Neuronal stem cell (in vitro differentiated cells): Measurements from ENCODE around the gene SAA2.

Experiments
- DNase-seq: peaks from one replicate; pipeline ENCODE4 v3.0.0-alpha.2; 2013; ENCODE audit warnings: low spot score
- H2AFZ ChIP-seq: one replicate; pipeline ENCODE4 v1.6.1; 2013; ENCODE audit warnings: mild to moderate bottlenecking, low read length, inconsistent platforms
- H2AK5ac ChIP-seq: 2 replicates; pipeline ENCODE4 v1.6.1; 2013; ENCODE audit warnings: low read depth, mild to moderate bottlenecking, inconsistent platforms, low read length, moderate library complexity, mixed read lengths
- H2BK120ac ChIP-seq: 2 replicates; pipeline ENCODE4 v1.6.1; 2013; ENCODE audit warnings: low read depth, mild to moderate bottlenecking, inconsistent platforms, low read length, moderate library complexity, mixed read lengths
- H2BK12ac ChIP-seq: one replicate; pipeline ENCODE4 v1.6.1; 2013; ENCODE audit warnings: low read length, inconsistent platforms
- H2BK15ac ChIP-seq: 2 replicates; pipeline ENCODE4 v1.6.1; 2013; ENCODE audit warnings: mild to moderate bottlenecking, low read length, inconsistent platforms, mixed read lengths
- H2BK5ac ChIP-seq: one replicate; pipeline ENCODE4 v1.6.1; 2013; ENCODE audit warnings: inconsistent platforms, mild to moderate bottlenecking, low read length, moderate library complexity
- H3K14ac ChIP-seq: one replicate; pipeline ENCODE4 v1.6.1; 2013; ENCODE audit warnings: low read length, inconsistent platforms
- H3K18ac ChIP-seq: 2 replicates; pipeline ENCODE4 v1.6.1; 2013; ENCODE audit warnings: low read length, inconsistent platforms
- H3K23ac ChIP-seq: 2 replicates; pipeline ENCODE4 v1.6.1; 2013; ENCODE audit warnings: low read depth, mild to moderate bottlenecking, mixed read lengths, low read length, inconsistent platforms; ENCODE audit not compliant: poor library complexity
- H3K27ac ChIP-seq: replicated peaks from 3 replicates; pipeline ENCODE4 v1.5.1; 2013; ENCODE audit warnings: low read length, inconsistent platforms
- H3K27me3 ChIP-seq, 3 experiments: 2 replicates each; pipeline ENCODE4 v1.6.1; 2013; ENCODE audit warnings: low read length in 3 of 3, mild to moderate bottlenecking in 2 of 3, inconsistent platforms in 1 of 3, low read depth in 1 of 3, mixed read lengths in 1 of 3, moderate library complexity in 1 of 3; ENCODE audit not compliant: control insufficient read depth in 3 of 3, insufficient read depth in 3 of 3
- H3K36me3 ChIP-seq, 2 donors: replicated peaks in 1 of 2; 2 replicates each; pipeline ENCODE4 v1.6.1; 2013; ENCODE audit warnings: low read length in 2 of 2; ENCODE audit not compliant: control insufficient read depth in 2 of 2, insufficient read depth in 2 of 2
- H3K4ac ChIP-seq: 2 replicates; pipeline ENCODE4 v1.6.1; 2013; ENCODE audit warnings: inconsistent platforms, mild to moderate bottlenecking, low read length, moderate library complexity
- H3K4me1 ChIP-seq, 2 donors: 1 replicate in 1 of 2; 2 replicates in 1 of 2; pipeline ENCODE4 v1.6.1; 2013; ENCODE audit warnings: low read length in 2 of 2, low read depth in 1 of 2; ENCODE audit not compliant: control insufficient read depth in 2 of 2, insufficient read depth in 1 of 2
- H3K4me2 ChIP-seq: one replicate; pipeline ENCODE4 v1.6.1; 2013; ENCODE audit warnings: mild to moderate bottlenecking, low read length, inconsistent platforms; ENCODE audit not compliant: insufficient read depth, poor library complexity, severe bottlenecking
- H3K4me3 ChIP-seq, 2 donors: 2 replicates each; pipeline ENCODE4 v1.5.1; 2013; ENCODE audit warnings: low read length in 2 of 2, mild to moderate bottlenecking in 2 of 2, inconsistent platforms in 1 of 2, moderate library complexity in 1 of 2
- H3K79me1 ChIP-seq: one replicate; pipeline ENCODE4 v1.6.1; 2013; ENCODE audit warnings: low read depth, mild to moderate bottlenecking, inconsistent platforms, low read length, moderate library complexity
- H3K9ac ChIP-seq: one replicate; pipeline ENCODE4 v1.6.1; 2013; ENCODE audit warnings: mild to moderate bottlenecking, low read depth, low read length, inconsistent platforms; ENCODE audit not compliant: poor library complexity
- H3K9me3 ChIP-seq, 2 donors: replicated peaks in 1 of 2; 2 replicates each; pipeline versions ENCODE3 to v1.6.1; 2013; ENCODE audit warnings: low read length in 2 of 2, mild to moderate bottlenecking in 2 of 2, inconsistent platforms in 1 of 2, low read depth in 1 of 2, mixed read lengths in 1 of 2, moderate library complexity in 1 of 2; ENCODE audit not compliant: control insufficient read depth in 2 of 2, insufficient read depth in 1 of 2
- H4K8ac ChIP-seq: one replicate; pipeline ENCODE4 v1.6.1; 2013; ENCODE audit warnings: low read depth, mild to moderate bottlenecking, inconsistent platforms, low read length, moderate library complexity
- H4K91ac ChIP-seq: one replicate; pipeline ENCODE4 v1.6.1; 2013; ENCODE audit warnings: low read length, low read depth, mild to moderate bottlenecking, inconsistent platforms; ENCODE audit not compliant: poor library complexity
- WGBS, 2 donors: extraction: QIAGEN DNeasy Blood & Tissue Kit; methylation state at CpG; one replicate each; pipeline ENCODE4 v1.1.7; 2013; ENCODE audit warnings: missing lambda C conversion rate in 2 of 2, mixed read lengths in 1 of 2; ENCODE audit not compliant: insufficient read length in 2 of 2, insufficient replicate concordance in 1 of 2; ENCODE audit errors: extremely low coverage in 2 of 2; 5-methylcytosine and 5-hydroxymethylcytosine counted together

Gene SAA2

DNA sequence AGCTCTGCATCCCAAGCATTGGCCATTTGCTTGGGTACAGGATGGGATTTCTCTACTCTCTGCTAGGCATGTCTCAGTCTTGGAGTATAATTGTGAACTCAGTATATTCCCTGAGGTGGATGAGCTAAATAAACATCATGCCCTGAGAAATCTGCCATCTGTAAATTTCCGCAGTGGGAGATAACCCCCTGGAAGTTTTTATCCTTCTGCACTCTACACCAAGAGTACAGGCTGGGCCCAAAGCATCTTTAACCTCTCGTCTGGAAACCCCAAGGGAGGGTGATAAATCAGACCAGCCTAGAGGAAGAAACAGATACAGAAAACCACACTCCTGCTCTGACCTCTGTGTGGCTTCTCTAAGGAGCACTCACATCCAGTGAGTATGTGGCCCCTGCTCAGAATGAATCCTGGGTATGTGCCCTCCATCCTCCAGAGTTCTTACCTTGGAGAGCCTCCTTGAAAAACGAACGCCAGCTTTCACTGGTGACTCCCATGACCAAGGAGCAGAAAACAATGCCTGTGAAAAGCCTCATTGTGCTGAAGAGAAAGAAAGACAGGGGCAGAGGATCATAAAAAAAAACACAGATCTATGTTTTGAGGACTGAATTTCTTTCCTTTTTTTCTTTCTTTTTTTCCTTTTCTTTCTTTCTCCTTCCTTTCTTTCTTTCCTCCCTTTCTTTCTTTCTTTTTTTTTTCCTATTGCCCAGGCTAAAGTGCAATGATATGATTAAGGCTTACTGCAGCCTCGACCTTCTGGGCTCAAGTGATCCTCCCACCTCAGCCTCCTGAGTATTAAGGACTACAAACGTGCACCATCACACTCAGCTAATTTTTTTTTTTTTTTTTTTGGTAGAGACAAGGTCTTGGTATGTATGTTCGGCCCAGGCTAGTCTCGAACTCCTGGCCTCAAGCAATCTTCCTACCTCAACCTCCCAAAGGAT, 12.8 kb downstream of the SAA2 start:
- Histone ChIP-seq H4K91ac (no peak overlapping the region), H3K9me3 (no peaks in the 10 kb centered on the region), H3K4me1 (no peaks in the 10 kb centered on the region), H4K8ac (no peak overlapping the region), H2BK120ac (no peak overlapping the region), H3K36me3 (no peaks in the 10 kb centered on the region), H3K23ac (no peak overlapping the region), H2AK5ac (no peak overlapping the region), H3K4me3 (no peak overlapping the region), H3K14ac (no peak overlapping the region), H2BK5ac (no peak overlapping the region), H2BK15ac (no peak overlapping the region), H3K4me2 (no peak overlapping the region), H3K18ac (no peak overlapping the region), H3K79me1 (no peaks in the 10 kb centered on the region), H3K9ac (no peak overlapping the region), H3K27ac (no peak overlapping the region), H3K27me3 (peaks cover 0 to 18% (median 0%) of the 10 kb centered on the region in 3 experiments), H2AFZ (no peak overlapping the region), H3K4ac (no peak overlapping the region), H2BK12ac (no peak overlapping the region)
- WGBS, 2 donors = no CpG with 5 or more reads among the region's 8 CpGs
- no peak for DNase-seq

DNA sequence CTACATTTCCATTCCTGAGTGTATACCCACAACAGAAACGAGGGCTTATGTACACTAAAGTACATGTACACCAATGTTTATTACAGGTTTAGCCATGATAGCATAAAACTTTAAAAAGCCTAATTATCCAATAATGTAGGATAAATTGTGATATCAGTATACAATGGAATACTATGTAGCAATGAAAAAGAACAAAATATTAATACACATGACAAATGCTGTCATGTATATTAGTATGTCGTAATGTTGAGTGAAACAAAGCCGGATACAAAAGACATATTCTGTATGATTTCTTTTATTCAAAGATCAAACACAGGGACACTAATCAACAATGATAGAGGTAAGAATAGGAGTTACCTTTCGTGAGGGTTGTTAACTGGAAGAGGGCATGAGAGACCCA, 14.6 kb downstream of the SAA2 start:
- no peak overlapping the region for H4K8ac ChIP-seq
- H2BK12ac ChIP-seq = no peak overlapping the region
- H3K4me2 ChIP-seq = no peak overlapping the region
- no peak overlapping the region for H2AK5ac ChIP-seq
- WGBS, 2 donors = no CpG with 5 or more reads among the region's 4 CpGs
- peaks cover 0 to 14% (median 0%) of the 10 kb centered on the region in 3 experiments for H3K27me3 ChIP-seq
- no peaks in the 10 kb centered on the region for H3K4me1 ChIP-seq
- no peak overlapping the region for H2BK120ac ChIP-seq
- no peak overlapping the region for H3K14ac ChIP-seq
- DNase-seq = no peak
- no peak overlapping the region for H3K4me3 ChIP-seq
- no peak overlapping the region for H2BK5ac ChIP-seq
- H3K79me1 ChIP-seq = no peaks in the 10 kb centered on the region
- no peak overlapping the region for H3K27ac ChIP-seq
- H2BK15ac ChIP-seq = no peak overlapping the region
- H3K36me3 ChIP-seq = no peaks in the 10 kb centered on the region
- H2AFZ ChIP-seq = no peak overlapping the region
- H3K9ac ChIP-seq = no peak overlapping the region
- H3K4ac ChIP-seq = no peak overlapping the region
- H4K91ac ChIP-seq = no peak overlapping the region
- no peak overlapping the region for H3K18ac ChIP-seq
- no peaks in the 10 kb centered on the region for H3K9me3 ChIP-seq
- H3K23ac ChIP-seq = no peak overlapping the region

DNA sequence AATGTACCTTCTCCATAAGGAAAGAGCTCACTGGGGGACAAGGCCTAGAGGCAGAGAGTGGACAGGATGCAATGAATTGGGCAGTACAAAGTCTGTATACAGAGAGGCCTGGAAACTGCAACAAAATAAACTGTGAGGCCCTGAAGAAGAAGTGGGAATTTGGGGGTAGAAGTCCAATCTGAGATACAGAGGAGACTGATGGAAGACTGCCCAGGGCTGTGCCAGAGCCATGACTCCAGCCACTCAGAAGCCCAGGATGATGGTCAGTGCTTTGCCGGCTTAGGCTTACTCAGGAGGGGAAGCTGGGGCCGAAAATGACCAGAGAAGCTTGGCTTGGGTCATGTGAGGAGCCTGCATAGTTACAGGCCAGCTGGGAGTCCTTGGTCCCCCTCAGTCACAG, 17.6 kb downstream of the SAA2 start:
- no peak overlapping the region for H4K91ac ChIP-seq
- no peaks in the 10 kb centered on the region for H3K79me1 ChIP-seq
- H2AK5ac ChIP-seq = no peak overlapping the region
- H3K18ac ChIP-seq = no peak overlapping the region
- no peak overlapping the region for H2BK15ac ChIP-seq
- H3K4me3 ChIP-seq = no peak overlapping the region
- H3K36me3 ChIP-seq = no peaks in the 10 kb centered on the region
- no peak overlapping the region for H3K14ac ChIP-seq
- WGBS, 2 donors = no CpG with 5 or more reads among the region's 2 CpGs
- H4K8ac ChIP-seq = no peak overlapping the region
- H3K4me1 ChIP-seq = no peaks in the 10 kb centered on the region
- DNase-seq = no peak
- H3K9ac ChIP-seq = no peak overlapping the region
- no peaks in the 10 kb centered on the region for H3K9me3 ChIP-seq
- H3K23ac ChIP-seq = no peak overlapping the region
- no peak overlapping the region for H2BK120ac ChIP-seq
- H2BK12ac ChIP-seq = no peak overlapping the region
- H3K4me2 ChIP-seq = no peak overlapping the region
- H2AFZ ChIP-seq = no peak overlapping the region
- peaks cover 0 to 6% (median 0%) of the 10 kb centered on the region in 3 experiments for H3K27me3 ChIP-seq
- no peak overlapping the region for H2BK5ac ChIP-seq
- H3K27ac ChIP-seq = no peak overlapping the region
- H3K4ac ChIP-seq = no peak overlapping the region

GRCh38 chr11:18229501-18229900, 19.0 kb downstream of the SAA2 start:
- Histone ChIP-seq H2BK15ac (no peak overlapping the region), H3K4me1 (no peaks in the 10 kb centered on the region), H3K14ac (no peak overlapping the region), H3K27ac (no peak overlapping the region), H2BK12ac (no peak overlapping the region), H4K8ac (no peak overlapping the region), H4K91ac (no peak overlapping the region), H2AK5ac (no peak overlapping the region), H3K23ac (no peak overlapping the region), H3K18ac (no peak overlapping the region), H3K36me3 (no peaks in the 10 kb centered on the region), H3K4me2 (no peak overlapping the region), H3K79me1 (no peaks in the 10 kb centered on the region), H3K27me3 (peaks cover 0 to 2% (median 0%) of the 10 kb centered on the region in 3 experiments), H3K4ac (no peak overlapping the region), H2BK5ac (no peak overlapping the region), H2AFZ (no peak overlapping the region), H3K9me3 (no peaks in the 10 kb centered on the region), H3K9ac (no peak overlapping the region), H2BK120ac (no peak overlapping the region), H3K4me3 (no peak overlapping the region)
- no CpG with 5 or more reads among the region's 3 CpGs for WGBS, 2 donors
- DNase-seq = no peak
